HL-60 (cell line): ENCODE data around the gene FAM13C.
"Not testable (repeated sequence)": the region's sequence is repeated elsewhere in the genome, so short reads cannot be mapped to it uniquely, and the experiment has no call there.

Experiments
- DNase-seq, 2 experiments: peaks; one replicate each; pipeline ENCODE4 v3.0.0-alpha.2; 2010 to 2020; ENCODE audit warnings: low read depth in 1 of 2, low spot score in 1 of 2
- H3K27ac ChIP-seq: fragments of 250-450 bp; sonication (Bioruptor Pico); replicated peaks from 2 replicates; pipeline ENCODE4 v1.5.1; 2020; ENCODE audit warnings: mild to moderate bottlenecking, moderate library complexity
- H3K27me3 ChIP-seq: fragments of 250-450 bp; sonication (Bioruptor Pico); 2 replicates; pipeline ENCODE4 v1.5.1; 2021; ENCODE audit warnings: mild to moderate bottlenecking, moderate library complexity; ENCODE audit not compliant: insufficient read depth, poor library complexity, severe bottlenecking
- H3K4me3 ChIP-seq: replicated peaks from 2 replicates; pipeline ENCODE4 v1.5.1; 2011; ENCODE audit warnings: mild to moderate bottlenecking, control low read depth, low read length; ENCODE audit not compliant: insufficient read depth
- GABPA ChIP-seq: IDR thresholded peaks from 2 replicates; pipeline ENCODE4 v1.6.1; 2012; ENCODE audit warnings: low read depth
- POLR2AphosphoS5 ChIP-seq: IDR thresholded peaks from 2 replicates; pipeline ENCODE4 v1.6.1; 2012; ENCODE audit warnings: low read depth
- SPI1 ChIP-seq: IDR thresholded peaks from 2 replicates; pipeline ENCODE4 v1.6.1; 2012; ENCODE audit warnings: low read depth, mild to moderate bottlenecking, borderline replicate concordance
- long read RNA-seq: library from polyadenylated mRNA; unstranded; transcript quantifications from one replicate; pipeline ENCODE4 v2.0.0, GENCODE V29; 2020
- TF ChIP-seq, protein P1 (sequence below): IDR thresholded peaks from 2 replicates; pipeline ENCODE4 v1.6.1; 2012; ENCODE audit warnings: low read depth; ENCODE audit not compliant: insufficient replicate concordance
- TF ChIP-seq, protein P2 (sequence below): IDR thresholded peaks from one replicate; pipeline ENCODE4 v1.5.1; 2011; ENCODE audit warnings: low read length, control low read depth, inconsistent platforms; ENCODE audit not compliant: insufficient read depth

Gene FAM13C
- long read RNA-seq = 0 reads

DNA sequence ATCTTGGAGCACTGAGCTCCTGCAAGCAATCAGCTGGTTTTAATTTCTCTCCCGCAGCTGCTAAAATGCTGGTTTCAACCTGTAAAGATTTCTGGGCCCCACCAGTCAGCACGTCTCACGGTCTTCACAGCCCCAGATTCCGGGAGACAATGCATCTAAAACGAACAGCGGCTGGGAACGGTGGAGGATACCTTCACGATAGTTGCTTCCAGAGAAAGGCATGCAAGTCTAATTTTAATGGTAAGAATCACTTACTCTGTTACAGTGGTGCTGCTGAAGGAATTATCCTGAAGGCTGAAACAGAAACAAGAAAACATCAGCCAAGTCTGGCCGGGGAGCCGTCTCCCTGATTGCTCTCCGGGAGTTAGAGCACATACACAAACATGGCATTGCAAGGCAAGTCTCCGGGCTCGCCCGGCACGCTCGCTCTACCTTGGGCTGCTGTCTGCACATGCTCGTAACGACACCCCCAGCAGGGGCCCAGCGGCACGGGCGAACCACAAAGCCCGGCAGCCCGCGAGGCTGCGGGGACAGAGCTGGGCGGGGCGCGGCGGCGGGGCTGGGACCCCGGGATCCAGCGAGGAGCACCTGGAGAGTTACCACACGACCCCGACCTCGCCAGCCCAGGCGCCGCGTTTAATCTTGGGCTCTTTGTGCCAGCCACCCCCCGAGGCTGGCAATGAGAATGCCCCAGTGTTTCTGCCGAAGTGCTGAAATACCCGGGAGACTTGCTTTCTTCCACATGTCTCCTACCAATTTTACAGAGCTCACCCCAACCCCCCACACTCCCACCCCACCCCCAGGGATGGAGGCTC lies at the start of gene FAM13C:
Gene FAM13C (minus strand): TSS at position 406 of the 815 bp plus-strand sequence. CDS start 89 bp downstream, at position 317.
- Histone ChIP-seq H3K4me3 (no peak within 1 kb of the TSS), H3K27ac (no peak within 1 kb of the TSS), H3K27me3 (peaks cover 19% of the 10 kb centered on the region)
- DNase-seq = no peak
- TF ChIP-seq, protein P1, sequence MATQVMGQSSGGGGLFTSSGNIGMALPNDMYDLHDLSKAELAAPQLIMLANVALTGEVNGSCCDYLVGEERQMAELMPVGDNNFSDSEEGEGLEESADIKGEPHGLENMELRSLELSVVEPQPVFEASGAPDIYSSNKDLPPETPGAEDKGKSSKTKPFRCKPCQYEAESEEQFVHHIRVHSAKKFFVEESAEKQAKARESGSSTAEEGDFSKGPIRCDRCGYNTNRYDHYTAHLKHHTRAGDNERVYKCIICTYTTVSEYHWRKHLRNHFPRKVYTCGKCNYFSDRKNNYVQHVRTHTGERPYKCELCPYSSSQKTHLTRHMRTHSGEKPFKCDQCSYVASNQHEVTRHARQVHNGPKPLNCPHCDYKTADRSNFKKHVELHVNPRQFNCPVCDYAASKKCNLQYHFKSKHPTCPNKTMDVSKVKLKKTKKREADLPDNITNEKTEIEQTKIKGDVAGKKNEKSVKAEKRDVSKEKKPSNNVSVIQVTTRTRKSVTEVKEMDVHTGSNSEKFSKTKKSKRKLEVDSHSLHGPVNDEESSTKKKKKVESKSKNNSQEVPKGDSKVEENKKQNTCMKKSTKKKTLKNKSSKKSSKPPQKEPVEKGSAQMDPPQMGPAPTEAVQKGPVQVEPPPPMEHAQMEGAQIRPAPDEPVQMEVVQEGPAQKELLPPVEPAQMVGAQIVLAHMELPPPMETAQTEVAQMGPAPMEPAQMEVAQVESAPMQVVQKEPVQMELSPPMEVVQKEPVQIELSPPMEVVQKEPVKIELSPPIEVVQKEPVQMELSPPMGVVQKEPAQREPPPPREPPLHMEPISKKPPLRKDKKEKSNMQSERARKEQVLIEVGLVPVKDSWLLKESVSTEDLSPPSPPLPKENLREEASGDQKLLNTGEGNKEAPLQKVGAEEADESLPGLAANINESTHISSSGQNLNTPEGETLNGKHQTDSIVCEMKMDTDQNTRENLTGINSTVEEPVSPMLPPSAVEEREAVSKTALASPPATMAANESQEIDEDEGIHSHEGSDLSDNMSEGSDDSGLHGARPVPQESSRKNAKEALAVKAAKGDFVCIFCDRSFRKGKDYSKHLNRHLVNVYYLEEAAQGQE = no peak
- TF ChIP-seq GABPA = no peak
- no peak for TF ChIP-seq SPI1
- TF ChIP-seq, protein P2, sequence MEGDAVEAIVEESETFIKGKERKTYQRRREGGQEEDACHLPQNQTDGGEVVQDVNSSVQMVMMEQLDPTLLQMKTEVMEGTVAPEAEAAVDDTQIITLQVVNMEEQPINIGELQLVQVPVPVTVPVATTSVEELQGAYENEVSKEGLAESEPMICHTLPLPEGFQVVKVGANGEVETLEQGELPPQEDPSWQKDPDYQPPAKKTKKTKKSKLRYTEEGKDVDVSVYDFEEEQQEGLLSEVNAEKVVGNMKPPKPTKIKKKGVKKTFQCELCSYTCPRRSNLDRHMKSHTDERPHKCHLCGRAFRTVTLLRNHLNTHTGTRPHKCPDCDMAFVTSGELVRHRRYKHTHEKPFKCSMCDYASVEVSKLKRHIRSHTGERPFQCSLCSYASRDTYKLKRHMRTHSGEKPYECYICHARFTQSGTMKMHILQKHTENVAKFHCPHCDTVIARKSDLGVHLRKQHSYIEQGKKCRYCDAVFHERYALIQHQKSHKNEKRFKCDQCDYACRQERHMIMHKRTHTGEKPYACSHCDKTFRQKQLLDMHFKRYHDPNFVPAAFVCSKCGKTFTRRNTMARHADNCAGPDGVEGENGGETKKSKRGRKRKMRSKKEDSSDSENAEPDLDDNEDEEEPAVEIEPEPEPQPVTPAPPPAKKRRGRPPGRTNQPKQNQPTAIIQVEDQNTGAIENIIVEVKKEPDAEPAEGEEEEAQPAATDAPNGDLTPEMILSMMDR = no peak
- no peak for TF ChIP-seq POLR2AphosphoS5

DNA sequence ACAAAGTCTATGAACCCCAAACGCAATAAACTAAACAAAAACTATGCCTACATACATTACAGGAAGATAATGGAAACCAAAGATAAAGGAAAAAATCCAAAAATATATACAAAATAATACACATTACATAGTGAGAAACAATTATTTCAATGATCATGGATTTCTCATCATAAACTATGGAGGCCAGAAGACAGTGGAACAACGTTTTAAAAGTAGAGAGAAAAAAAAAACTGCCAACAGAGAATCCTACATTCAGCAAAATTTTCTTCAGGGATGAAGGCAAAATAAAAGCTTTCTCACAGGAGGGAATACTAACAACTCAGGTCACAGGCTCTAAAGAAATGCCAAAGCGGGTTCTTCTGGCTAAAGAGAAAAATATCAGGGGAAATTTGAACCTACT lies 42.9 kb upstream of the FAM13C start:
- no peaks in the 10 kb centered on the region for H3K27me3 ChIP-seq
- no peak for DNase-seq
- no peak overlapping the region for H3K27ac ChIP-seq
- no peak overlapping the region for H3K4me3 ChIP-seq
- TF ChIP-seq, protein P2 = no peak
- TF ChIP-seq, protein P1 = no peak

DNA sequence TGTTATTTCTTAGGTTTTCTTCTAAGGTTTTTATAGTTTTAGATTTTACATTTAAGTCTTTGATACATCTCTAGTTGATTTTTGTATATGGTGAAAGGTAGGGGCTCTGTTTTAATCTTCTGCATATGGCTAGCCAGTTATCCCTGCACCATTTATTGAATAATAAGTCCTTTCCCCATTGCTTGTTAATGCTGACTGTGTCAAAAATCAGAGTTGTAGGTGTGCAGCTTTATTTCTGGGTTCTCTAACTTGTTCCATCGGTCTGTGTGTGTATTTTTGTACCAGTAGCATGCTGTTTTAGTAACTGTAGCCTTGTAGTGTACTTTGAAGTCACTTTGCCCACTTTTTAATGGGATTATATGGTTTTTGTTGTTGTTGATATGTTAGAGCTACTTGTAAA lies 37.9 kb upstream of the FAM13C start:
- Histone ChIP-seq H3K27me3 (no peaks in the 10 kb centered on the region), H3K27ac (no peak overlapping the region), H3K4me3 (no peak overlapping the region)
- TF ChIP-seq, protein P2 = no peak
- TF ChIP-seq, protein P1 = no peak
- TF ChIP-seq POLR2AphosphoS5 = no peak
- TF ChIP-seq GABPA = no peak
- no peak for TF ChIP-seq SPI1
- DNase-seq = no peak

DNA sequence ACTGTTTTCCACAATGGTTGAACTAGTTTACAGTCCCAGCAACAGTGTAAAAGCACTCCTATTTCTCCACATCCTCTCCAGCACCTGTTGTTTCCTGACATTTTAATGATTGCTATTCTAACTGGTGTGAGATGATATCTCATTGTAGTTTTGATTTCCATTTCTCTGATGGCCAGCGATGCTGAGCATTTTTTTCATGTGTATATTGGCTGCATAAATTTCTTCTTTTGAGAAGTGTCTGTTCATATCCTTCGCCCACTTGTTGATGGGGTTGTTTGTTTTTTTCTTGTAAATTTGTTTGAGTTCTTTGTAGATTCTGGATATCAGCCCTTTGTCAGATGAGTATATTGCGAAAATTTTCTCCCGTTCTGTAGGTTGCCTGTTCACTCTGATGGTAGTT lies 37.0 kb upstream of the FAM13C start:
- H3K27ac ChIP-seq, H3K4me3 ChIP-seq, DNase-seq, H3K27me3 ChIP-seq: not testable (repeated sequence)
